ENCODE data around the gene SGPL1. TPM values are rescaled to one million over a fixed set of nuclear protein-coding genes. Genes with fewer than 3 reads are reported as not detected.

Gene SGPL1
- polyA plus RNA-seq, 1 donor from 2014 or later, result 33.4 TPM

DNA sequence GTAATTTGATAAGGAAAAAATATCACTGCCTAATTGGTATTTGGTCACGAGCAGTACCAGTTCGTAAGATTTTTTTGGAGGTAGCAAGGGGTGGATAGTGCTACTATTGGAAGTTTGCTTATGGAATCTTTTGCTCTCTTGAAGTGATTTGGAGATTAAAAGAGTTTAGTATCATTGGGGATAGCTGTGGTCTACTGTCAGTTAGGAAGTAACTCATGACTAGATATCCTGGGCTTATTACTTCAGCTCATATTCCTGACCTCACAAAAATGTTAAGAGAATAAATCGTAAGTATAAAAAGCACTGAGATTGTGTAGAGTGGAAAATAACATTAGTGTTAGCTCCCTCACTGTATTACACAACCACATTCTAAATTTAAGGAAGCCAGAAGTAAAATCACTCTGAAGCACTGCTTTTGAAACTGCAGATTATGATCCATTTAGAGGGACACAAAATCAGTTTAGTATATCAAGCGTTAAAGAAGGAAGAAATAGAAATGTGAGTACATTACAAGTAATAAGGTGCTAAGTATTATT, 22.6 kb downstream of the SGPL1 start:
- Histone ChIP-seq H3F3A (ENCODE audit: insufficient read depth, low read length, poor library complexity, severe bottlenecking) (no peaks in the 10 kb centered on the region), H3K9me3 (ENCODE audit: low read length) (no peaks in the 10 kb centered on the region), H3K9me2 (ENCODE audit: insufficient read depth, low read length) (no peaks in the 10 kb centered on the region), H3K4me3 (ENCODE audit: low read length) (no peak overlapping the region), H2AFZ (ENCODE audit: low read depth, low read length) (no peak overlapping the region), H3K9ac (ENCODE audit: low read length) (no peak overlapping the region), H3K36me3 (ENCODE audit: insufficient read depth, low read length) (peaks cover 9% of the 10 kb centered on the region), H3K4me2 (ENCODE audit: low read length) (no peak overlapping the region), H3K27me3 (ENCODE audit: insufficient read depth, low read depth, low read length) (no peaks in the 10 kb centered on the region), H3K79me2 (replicated peaks; ENCODE audit: insufficient read depth, low read length) (peaks cover 9% of the 10 kb centered on the region), H3K27ac (ENCODE audit: low read length) (no peak overlapping the region), H4K20me1 (ENCODE audit: insufficient read depth) (no peaks in the 10 kb centered on the region)
- TF ChIP-seq, protein P1, sequence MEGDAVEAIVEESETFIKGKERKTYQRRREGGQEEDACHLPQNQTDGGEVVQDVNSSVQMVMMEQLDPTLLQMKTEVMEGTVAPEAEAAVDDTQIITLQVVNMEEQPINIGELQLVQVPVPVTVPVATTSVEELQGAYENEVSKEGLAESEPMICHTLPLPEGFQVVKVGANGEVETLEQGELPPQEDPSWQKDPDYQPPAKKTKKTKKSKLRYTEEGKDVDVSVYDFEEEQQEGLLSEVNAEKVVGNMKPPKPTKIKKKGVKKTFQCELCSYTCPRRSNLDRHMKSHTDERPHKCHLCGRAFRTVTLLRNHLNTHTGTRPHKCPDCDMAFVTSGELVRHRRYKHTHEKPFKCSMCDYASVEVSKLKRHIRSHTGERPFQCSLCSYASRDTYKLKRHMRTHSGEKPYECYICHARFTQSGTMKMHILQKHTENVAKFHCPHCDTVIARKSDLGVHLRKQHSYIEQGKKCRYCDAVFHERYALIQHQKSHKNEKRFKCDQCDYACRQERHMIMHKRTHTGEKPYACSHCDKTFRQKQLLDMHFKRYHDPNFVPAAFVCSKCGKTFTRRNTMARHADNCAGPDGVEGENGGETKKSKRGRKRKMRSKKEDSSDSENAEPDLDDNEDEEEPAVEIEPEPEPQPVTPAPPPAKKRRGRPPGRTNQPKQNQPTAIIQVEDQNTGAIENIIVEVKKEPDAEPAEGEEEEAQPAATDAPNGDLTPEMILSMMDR (IDR thresholded peaks at IDR 0.05; ENCODE audit: poor library complexity, severe bottlenecking), result no peak
- TF ChIP-seq MXI1 (conservative IDR thresholded peaks at IDR 0.05; ENCODE audit: poor library complexity, severe bottlenecking) (no peak), TAF1 (IDR thresholded peaks at IDR 0.05; ENCODE audit: low read depth) (no peak), POLR2AphosphoS5 (IDR thresholded peaks at IDR 0.05) (no peak), EZH2 (IDR thresholded peaks at IDR 0.05; ENCODE audit: borderline replicate concordance, insufficient read depth, low read length, poor library complexity, severe bottlenecking) (no peak), SMC3 (conservative IDR thresholded peaks at IDR 0.05; ENCODE audit: poor library complexity) (no peak), EP300 (conservative IDR thresholded peaks at IDR 0.05; ENCODE audit: poor library complexity, severe bottlenecking) (no peak), RAD21 (conservative IDR thresholded peaks at IDR 0.05) (no peak)
- TF ChIP-seq, protein P2, sequence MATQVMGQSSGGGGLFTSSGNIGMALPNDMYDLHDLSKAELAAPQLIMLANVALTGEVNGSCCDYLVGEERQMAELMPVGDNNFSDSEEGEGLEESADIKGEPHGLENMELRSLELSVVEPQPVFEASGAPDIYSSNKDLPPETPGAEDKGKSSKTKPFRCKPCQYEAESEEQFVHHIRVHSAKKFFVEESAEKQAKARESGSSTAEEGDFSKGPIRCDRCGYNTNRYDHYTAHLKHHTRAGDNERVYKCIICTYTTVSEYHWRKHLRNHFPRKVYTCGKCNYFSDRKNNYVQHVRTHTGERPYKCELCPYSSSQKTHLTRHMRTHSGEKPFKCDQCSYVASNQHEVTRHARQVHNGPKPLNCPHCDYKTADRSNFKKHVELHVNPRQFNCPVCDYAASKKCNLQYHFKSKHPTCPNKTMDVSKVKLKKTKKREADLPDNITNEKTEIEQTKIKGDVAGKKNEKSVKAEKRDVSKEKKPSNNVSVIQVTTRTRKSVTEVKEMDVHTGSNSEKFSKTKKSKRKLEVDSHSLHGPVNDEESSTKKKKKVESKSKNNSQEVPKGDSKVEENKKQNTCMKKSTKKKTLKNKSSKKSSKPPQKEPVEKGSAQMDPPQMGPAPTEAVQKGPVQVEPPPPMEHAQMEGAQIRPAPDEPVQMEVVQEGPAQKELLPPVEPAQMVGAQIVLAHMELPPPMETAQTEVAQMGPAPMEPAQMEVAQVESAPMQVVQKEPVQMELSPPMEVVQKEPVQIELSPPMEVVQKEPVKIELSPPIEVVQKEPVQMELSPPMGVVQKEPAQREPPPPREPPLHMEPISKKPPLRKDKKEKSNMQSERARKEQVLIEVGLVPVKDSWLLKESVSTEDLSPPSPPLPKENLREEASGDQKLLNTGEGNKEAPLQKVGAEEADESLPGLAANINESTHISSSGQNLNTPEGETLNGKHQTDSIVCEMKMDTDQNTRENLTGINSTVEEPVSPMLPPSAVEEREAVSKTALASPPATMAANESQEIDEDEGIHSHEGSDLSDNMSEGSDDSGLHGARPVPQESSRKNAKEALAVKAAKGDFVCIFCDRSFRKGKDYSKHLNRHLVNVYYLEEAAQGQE (IDR thresholded peaks at IDR 0.05; ENCODE audit: borderline replicate concordance), result no peak

DNA sequence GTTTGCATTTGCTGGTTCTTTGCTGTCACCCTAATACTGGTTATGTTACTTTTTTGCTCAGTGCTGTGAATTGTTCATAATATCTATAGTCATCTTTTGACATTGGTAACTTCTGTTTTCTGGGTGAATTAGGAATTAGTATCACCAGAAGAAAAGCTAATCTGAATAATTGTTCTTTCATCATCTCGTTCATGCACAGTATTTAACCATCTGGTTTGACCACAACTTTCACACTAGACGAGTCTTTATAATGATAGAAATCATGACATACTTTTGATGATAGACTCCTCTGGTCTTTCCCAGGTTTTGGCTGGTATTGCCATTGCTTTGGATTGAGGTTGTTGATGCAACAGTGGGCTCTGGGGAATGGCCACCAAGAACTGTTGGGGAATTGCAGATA, 25.1 kb downstream of the SGPL1 start:
- no peak for TF ChIP-seq EZH2 (IDR thresholded peaks at IDR 0.05; ENCODE audit: borderline replicate concordance, insufficient read depth, low read length, poor library complexity, severe bottlenecking)
- no peak for TF ChIP-seq MXI1 (conservative IDR thresholded peaks at IDR 0.05; ENCODE audit: poor library complexity, severe bottlenecking)
- TF ChIP-seq, protein P1 (IDR thresholded peaks at IDR 0.05; ENCODE audit: poor library complexity, severe bottlenecking), result no peak
- no peak for TF ChIP-seq EP300 (conservative IDR thresholded peaks at IDR 0.05; ENCODE audit: poor library complexity, severe bottlenecking)
- no peak for TF ChIP-seq TAF1 (IDR thresholded peaks at IDR 0.05; ENCODE audit: low read depth)
- TF ChIP-seq RAD21 (conservative IDR thresholded peaks at IDR 0.05), result no peak
- no peak for TF ChIP-seq SMC3 (conservative IDR thresholded peaks at IDR 0.05; ENCODE audit: poor library complexity)
- TF ChIP-seq POLR2AphosphoS5 (IDR thresholded peaks at IDR 0.05), result no peak
- TF ChIP-seq, protein P2 (IDR thresholded peaks at IDR 0.05; ENCODE audit: borderline replicate concordance), result no peak
- H3K4me2 ChIP-seq (ENCODE audit: low read length), result no peak overlapping the region
- no peak overlapping the region for H3K4me3 ChIP-seq (ENCODE audit: low read length)
- H3K27ac ChIP-seq (ENCODE audit: low read length), result no peak overlapping the region
- no peaks in the 10 kb centered on the region for H3K9me3 ChIP-seq (ENCODE audit: low read length)
- H3K9me2 ChIP-seq (ENCODE audit: insufficient read depth, low read length), result no peaks in the 10 kb centered on the region
- H3F3A ChIP-seq (ENCODE audit: insufficient read depth, low read length, poor library complexity, severe bottlenecking), result no peaks in the 10 kb centered on the region
- H4K20me1 ChIP-seq (ENCODE audit: insufficient read depth), result no peaks in the 10 kb centered on the region
- peaks cover 9% of the 10 kb centered on the region for H3K36me3 ChIP-seq (ENCODE audit: insufficient read depth, low read length)
- H2AFZ ChIP-seq (ENCODE audit: low read depth, low read length), result no peak overlapping the region
- no peaks in the 10 kb centered on the region for H3K27me3 ChIP-seq (ENCODE audit: insufficient read depth, low read depth, low read length)
- H3K79me2 ChIP-seq (replicated peaks; ENCODE audit: insufficient read depth, low read length), result peaks cover 5% of the 10 kb centered on the region
- H3K9ac ChIP-seq (ENCODE audit: low read length), result no peak overlapping the region

All from neural cell (in vitro differentiated cells).